ENCODE data around the gene LIMS1.
"Not testable (repeated sequence)": the region's sequence is repeated elsewhere in the genome, so short reads cannot be mapped to it uniquely, and the experiment has no call there.

DNA sequence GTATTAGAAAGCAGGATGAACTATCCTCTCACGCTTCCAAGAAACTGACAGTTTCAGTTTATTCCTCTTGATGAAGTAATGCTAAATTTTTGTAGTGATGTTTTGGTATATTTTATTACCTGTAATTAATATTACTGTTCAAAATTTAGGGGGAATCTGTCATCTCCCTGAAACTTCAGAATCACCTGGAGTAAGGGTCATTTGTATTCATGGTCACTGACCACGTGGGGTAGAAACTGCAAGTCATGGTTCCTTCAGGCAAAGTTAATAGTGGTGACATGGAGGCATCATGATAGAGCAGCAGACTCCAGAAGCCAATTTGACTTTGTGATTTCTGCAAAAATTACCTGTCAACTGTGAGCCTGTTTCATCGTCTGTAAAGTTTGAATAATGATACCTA is 38.1 kb upstream of the LIMS1 start:
- TF ChIP-seq FOSL1 (IDR thresholded peaks at IDR 0.05; ENCODE audit: low read depth); POLR2A (IDR thresholded peaks at IDR 0.05; ENCODE audit: borderline replicate concordance, extremely low read depth, insufficient read depth, insufficient read length); RAD21 (IDR thresholded peaks at IDR 0.05; ENCODE audit: low read depth); TCF7L2 (IDR thresholded peaks at IDR 0.05; ENCODE audit: borderline replicate concordance, extremely low read depth, insufficient read depth, insufficient read length); CEBPB (IDR thresholded peaks at IDR 0.05; ENCODE audit: low read depth): not testable (repeated sequence)
- TF ChIP-seq, protein P1, sequence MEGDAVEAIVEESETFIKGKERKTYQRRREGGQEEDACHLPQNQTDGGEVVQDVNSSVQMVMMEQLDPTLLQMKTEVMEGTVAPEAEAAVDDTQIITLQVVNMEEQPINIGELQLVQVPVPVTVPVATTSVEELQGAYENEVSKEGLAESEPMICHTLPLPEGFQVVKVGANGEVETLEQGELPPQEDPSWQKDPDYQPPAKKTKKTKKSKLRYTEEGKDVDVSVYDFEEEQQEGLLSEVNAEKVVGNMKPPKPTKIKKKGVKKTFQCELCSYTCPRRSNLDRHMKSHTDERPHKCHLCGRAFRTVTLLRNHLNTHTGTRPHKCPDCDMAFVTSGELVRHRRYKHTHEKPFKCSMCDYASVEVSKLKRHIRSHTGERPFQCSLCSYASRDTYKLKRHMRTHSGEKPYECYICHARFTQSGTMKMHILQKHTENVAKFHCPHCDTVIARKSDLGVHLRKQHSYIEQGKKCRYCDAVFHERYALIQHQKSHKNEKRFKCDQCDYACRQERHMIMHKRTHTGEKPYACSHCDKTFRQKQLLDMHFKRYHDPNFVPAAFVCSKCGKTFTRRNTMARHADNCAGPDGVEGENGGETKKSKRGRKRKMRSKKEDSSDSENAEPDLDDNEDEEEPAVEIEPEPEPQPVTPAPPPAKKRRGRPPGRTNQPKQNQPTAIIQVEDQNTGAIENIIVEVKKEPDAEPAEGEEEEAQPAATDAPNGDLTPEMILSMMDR (IDR thresholded peaks at IDR 0.05 in 2 of 3, conservative IDR thresholded peaks at IDR 0.05 in 1 of 3; ENCODE audit: borderline replicate concordance in 1 of 3, insufficient read depth in 1 of 3, low read depth in 2 of 3, low read length in 2 of 3), result not testable (repeated sequence)
